ENCODE measurements around the gene CIZ1. TPM values are rescaled to one million over a fixed set of nuclear protein-coding genes. Genes with fewer than 3 reads are reported as not detected.

Gene CIZ1
- total and polyA plus RNA-seq, 9 of the 15 experiments (the other 6 are each of a cell fraction or from before 2014, with no cell fraction given): 6.6 to 329 (median 87.8) TPM

GRCh38 chr9:128203707-128204551, 12.6 kb upstream of the CIZ1 start (continued):
- TF ChIP-seq STAT5A (IDR thresholded peaks at IDR 0.05; ENCODE audit: borderline replicate concordance, low read length) (no peak), ZNF668 (CRISPR knock-in tag; IDR thresholded peaks at IDR 0.05) (no peak), ZHX1 (conservative IDR thresholded peaks at IDR 0.05; ENCODE audit: low read length) (no peak), STAT6 (CRISPR knock-in tag; IDR thresholded peaks at IDR 0.05) (0 out of 2 replicates have a peak, but pooled peaks have one; percentile 14), TRIM28 (IDR thresholded peaks at IDR 0.05) (0 out of 2 replicates have a peak, but pooled peaks have one; percentile 37), SREBF2 (CRISPR knock-in tag; IDR thresholded peaks at IDR 0.05) (no peak), CBX5 (IDR thresholded peaks at IDR 0.05; ENCODE audit: borderline replicate concordance, low read depth) (no peak), ZNF76 (CRISPR knock-in tag; IDR thresholded peaks at IDR 0.05; ENCODE audit: borderline replicate concordance) (peak; percentile 78; the same call in 1 of the 2 replicates), MITF (IDR thresholded peaks at IDR 0.05) (no peak), ZNF316 (IDR thresholded peaks at IDR 0.05) (no peak), ELF4 (CRISPR knock-in tag; IDR thresholded peaks at IDR 0.05) (peak; percentile 79), USF2 (CRISPR knock-in tag; IDR thresholded peaks at IDR 0.05) (no peak), BRD9 (IDR thresholded peaks at IDR 0.05; ENCODE audit: low read depth, partially characterized antibody) (peak; percentile 53), ZBTB17 (CRISPR knock-in tag; IDR thresholded peaks at IDR 0.05) (peak; percentile 68), XRCC3 (IDR thresholded peaks at IDR 0.05) (no peak), ESRRB (CRISPR knock-in tag; IDR thresholded peaks at IDR 0.05; ENCODE audit: borderline replicate concordance) (no peak), HNRNPK (IDR thresholded peaks at IDR 0.05; ENCODE audit: low read depth, low read length, poor library complexity, severe bottlenecking) (no peak), CBFA2T3 (IDR thresholded peaks at IDR 0.05) (no peak), MTF1 (CRISPR knock-in tag; IDR thresholded peaks at IDR 0.05; ENCODE audit: borderline replicate concordance) (0 out of 2 replicates have a peak, but pooled peaks have one; percentile 45)

All from K562 (cell line).